ENCODE measurements around the gene POLR2F.

The POLR2F gene

DNA sequence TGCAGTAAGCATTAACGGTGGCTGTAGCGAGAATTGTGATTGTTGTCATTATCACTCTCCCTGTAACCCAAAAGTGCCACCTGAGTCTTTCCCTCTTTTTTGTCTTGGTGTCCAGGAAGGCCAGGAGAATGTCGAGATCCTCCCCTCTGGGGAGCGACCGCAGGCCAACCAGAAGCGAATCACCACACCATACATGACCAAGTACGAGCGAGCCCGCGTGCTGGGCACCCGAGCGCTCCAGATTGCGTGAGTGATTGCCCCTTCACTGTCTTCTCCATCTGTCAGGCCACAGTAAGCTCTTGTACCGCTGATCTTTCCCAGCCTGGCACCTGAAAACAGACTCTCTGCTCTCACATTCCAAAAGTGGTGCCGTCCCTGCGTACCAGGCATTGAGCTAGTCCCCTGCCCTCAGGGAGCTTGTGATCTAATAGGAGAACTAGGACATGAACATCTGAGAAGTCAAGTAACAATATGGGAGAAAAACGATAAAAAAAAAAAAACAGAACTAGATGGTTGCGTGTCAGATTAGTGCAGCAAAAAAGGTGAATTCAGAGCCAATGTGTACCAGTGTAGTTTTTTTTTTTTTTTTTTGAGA is 5.8 kb downstream of the POLR2F start:
- Histone ChIP-seq H3K4me1 (ENCODE audit: control insufficient read depth in 1 of 2, insufficient read depth in 1 of 2, low read depth in 1 of 2, low read length in 1 of 2) (peaks cover 5 to 6% of the 10 kb centered on the region in 2 experiments), H3K9me3 (no peaks in the 10 kb centered on the region), H3K27ac (no peak overlapping the region), H3K27me3 (no peaks in the 10 kb centered on the region), H3K36me3 (peaks cover 72% of the 10 kb centered on the region), H3K4me3 (ENCODE audit: low read depth in 1 of 2, low read length in 1 of 2) (no peak overlapping the region)
- TF ChIP-seq, protein P1, sequence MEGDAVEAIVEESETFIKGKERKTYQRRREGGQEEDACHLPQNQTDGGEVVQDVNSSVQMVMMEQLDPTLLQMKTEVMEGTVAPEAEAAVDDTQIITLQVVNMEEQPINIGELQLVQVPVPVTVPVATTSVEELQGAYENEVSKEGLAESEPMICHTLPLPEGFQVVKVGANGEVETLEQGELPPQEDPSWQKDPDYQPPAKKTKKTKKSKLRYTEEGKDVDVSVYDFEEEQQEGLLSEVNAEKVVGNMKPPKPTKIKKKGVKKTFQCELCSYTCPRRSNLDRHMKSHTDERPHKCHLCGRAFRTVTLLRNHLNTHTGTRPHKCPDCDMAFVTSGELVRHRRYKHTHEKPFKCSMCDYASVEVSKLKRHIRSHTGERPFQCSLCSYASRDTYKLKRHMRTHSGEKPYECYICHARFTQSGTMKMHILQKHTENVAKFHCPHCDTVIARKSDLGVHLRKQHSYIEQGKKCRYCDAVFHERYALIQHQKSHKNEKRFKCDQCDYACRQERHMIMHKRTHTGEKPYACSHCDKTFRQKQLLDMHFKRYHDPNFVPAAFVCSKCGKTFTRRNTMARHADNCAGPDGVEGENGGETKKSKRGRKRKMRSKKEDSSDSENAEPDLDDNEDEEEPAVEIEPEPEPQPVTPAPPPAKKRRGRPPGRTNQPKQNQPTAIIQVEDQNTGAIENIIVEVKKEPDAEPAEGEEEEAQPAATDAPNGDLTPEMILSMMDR (IDR thresholded peaks at IDR 0.05), result no peak

DNA sequence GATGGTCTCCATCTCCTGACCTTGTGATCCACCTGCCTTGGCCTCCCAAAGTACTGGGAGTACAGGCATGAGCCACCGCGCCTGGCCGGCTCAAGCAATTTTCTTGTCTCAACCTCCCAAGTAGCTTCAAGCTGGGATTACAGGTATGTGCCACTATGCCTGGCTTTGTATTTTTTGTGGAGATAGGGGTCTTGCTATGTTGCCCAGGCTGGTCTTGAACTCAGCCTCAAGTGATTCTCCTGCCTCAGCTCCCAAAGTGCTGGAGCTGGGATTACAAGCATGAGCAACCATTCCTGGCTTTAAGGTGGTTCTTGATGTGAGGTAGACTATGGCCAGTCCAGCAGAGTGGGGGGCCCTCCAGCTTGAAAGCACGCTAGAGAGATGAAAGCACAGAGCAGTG is 7.6 kb downstream of the POLR2F start:
- H3K36me3 ChIP-seq, result peaks cover 79% of the 10 kb centered on the region
- H3K4me1 ChIP-seq (ENCODE audit: control insufficient read depth in 1 of 2, insufficient read depth in 1 of 2, low read depth in 1 of 2, low read length in 1 of 2), result no peaks in the 10 kb centered on the region
- no peak overlapping the region for H3K4me3 ChIP-seq (ENCODE audit: low read depth in 1 of 2, low read length in 1 of 2)
- H3K27me3 ChIP-seq, result no peaks in the 10 kb centered on the region
- TF ChIP-seq, protein P1 (IDR thresholded peaks at IDR 0.05), result no peak
- H3K27ac ChIP-seq, result no peak overlapping the region
- H3K9me3 ChIP-seq, result no peaks in the 10 kb centered on the region

DNA sequence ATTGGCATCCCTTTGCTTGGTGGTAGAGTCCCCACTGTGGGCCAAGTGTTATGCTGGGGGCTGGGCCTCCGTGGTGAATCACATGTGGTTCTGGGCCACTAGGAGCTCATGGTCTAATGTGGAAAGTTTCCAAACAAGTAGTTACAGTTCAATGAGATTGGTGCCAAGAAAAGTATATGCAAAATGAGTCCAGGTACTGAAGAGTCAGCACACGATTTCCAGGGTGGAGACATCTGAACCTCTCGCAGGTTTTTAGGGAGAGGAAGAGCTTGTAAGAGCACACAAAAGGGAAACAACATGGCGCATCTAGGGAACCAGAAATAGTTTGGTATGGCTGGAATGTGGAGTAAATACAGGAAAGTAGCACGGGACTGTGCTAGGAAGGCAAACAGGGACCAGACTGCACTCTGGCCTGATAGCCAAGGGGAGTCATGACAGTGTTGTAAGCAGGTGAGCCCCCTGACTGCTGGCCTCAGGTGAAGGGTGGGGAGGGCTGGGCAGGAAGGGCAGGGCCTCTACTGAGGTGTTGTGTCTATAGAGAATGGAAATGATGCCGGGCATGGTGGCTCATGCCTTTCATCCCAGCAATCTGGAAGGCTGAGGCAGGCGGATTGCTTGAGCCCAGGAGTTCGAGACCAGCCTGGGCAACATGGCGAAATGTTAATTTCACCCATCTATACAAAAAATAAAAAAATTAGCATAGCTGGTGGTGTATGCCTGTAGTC is 12.6 kb downstream of the POLR2F start:
- Histone ChIP-seq H3K27ac (no peak overlapping the region), H3K4me1 (ENCODE audit: control insufficient read depth in 1 of 2, insufficient read depth in 1 of 2, low read depth in 1 of 2, low read length in 1 of 2) (no peaks in the 10 kb centered on the region), H3K4me3 (ENCODE audit: low read depth in 1 of 2, low read length in 1 of 2) (no peak overlapping the region), H3K36me3 (peaks cover 72% of the 10 kb centered on the region), H3K9me3 (no peaks in the 10 kb centered on the region), H3K27me3 (no peaks in the 10 kb centered on the region)
- TF ChIP-seq, protein P1 (IDR thresholded peaks at IDR 0.05), result no peak

DNA sequence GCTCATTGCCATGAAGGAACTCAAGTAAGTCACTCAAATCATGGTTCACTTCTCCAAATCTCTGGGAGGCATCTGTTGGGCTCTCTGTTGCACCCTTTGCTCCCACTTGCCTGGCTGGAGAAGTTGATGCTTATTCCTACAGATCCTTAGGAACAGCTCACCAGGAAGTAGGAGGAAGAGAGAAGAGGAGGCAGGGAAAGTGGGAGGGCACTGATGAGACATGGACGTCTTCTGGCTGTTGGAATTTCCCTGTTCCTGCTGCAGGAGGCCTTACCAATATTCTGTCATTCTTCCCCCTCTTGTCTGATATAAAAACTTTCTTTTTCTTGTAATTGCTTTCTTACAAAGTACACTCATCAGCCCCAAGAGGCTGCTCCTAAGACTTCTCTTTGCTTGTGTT is 13.6 kb downstream of the POLR2F start:
- Histone ChIP-seq H3K27me3 (no peaks in the 10 kb centered on the region), H3K9me3 (no peaks in the 10 kb centered on the region), H3K27ac (no peak overlapping the region), H3K4me3 (ENCODE audit: low read depth in 1 of 2, low read length in 1 of 2) (no peak overlapping the region), H3K36me3 (peaks cover 61% of the 10 kb centered on the region), H3K4me1 (ENCODE audit: control insufficient read depth in 1 of 2, insufficient read depth in 1 of 2, low read depth in 1 of 2, low read length in 1 of 2) (no peaks in the 10 kb centered on the region)
- TF ChIP-seq, protein P1 (IDR thresholded peaks at IDR 0.05), result no peak

DNA sequence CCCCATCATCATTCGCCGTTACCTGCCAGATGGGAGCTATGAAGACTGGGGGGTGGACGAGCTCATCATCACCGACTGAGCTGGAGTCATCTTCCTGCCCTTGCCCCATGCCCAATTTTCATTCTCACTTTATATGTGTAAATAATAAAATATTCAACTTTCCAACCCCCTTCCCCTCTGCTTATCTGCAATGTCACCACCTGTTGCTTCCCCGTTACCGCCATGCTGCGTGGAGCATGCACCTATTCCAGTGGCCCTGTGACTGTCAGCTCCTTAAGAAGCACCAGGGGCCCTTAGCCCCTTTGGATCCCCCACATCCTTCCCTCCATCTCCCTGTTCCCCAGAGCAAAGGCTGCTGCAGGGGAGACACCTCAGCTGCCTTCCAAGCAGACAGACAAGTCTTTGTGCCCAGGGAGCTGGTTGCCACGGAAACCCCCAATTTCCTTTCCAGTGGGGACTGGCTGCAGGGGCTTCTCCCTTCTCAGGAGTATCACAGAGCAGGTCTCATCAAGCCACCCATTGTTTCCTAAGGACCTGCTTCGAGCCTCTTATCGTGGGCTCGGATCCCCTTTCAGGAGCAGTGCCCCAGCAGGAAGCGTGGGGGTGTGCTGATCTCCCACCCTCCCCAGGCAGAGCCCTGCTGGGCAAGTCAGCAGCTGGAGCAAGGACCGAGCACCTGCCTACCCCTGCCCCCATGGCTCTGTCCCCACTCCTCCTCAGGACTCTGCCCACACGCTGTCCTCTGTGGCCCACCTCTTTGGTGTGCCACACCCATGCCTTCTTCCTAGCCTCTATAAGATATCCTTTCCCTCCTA is 14.3 kb downstream of the POLR2F start:
- Histone ChIP-seq H3K4me3 (ENCODE audit: low read depth in 1 of 2, low read length in 1 of 2) (no peak overlapping the region), H3K27me3 (no peaks in the 10 kb centered on the region), H3K36me3 (peaks cover 54% of the 10 kb centered on the region), H3K9me3 (no peaks in the 10 kb centered on the region), H3K27ac (no peak overlapping the region), H3K4me1 (ENCODE audit: control insufficient read depth in 1 of 2, insufficient read depth in 1 of 2, low read depth in 1 of 2, low read length in 1 of 2) (no peaks in the 10 kb centered on the region)
- TF ChIP-seq, protein P1 (IDR thresholded peaks at IDR 0.05), result no peak
